HepG2 (cell line): ENCODE measurements around the gene AP2A2. TPM values are rescaled to one million over a fixed set of nuclear protein-coding genes. Genes with fewer than 3 reads are reported as not detected.

ENCODE experiments used
- ATAC-seq: fragments of 200-7000 bp; cut with Tn5 transposase; 3 replicates; pipeline ENCODE4 v1.9.1; 2020; ENCODE audit warnings: mild to moderate bottlenecking, moderate library complexity
- BruUV-seq: library from RNA; stranded (reverse); fragments of 400-500 nt; replicated peaks from 2 replicates; lab custom pipeline; 2021; lab: Mats Ljungman, UMichigan
- CTCF ChIA-PET: fragments of 300-600 bp; formaldehyde crosslinking; extraction: SDS; loops from one replicate; lab custom pipeline; 2021; ENCODE audit warnings: low total read pairs, inconsistent platforms, low intra/inter-chr PET ratio; lab: Yijun Ruan, JAX
- POLR2A ChIA-PET: fragments of 350-600 bp; sonication (Branson Sonifier 250); formaldehyde crosslinking; loops from one replicate; lab custom pipeline; 2020; ENCODE audit warnings: antibody characterized with exemption, inconsistent platforms; lab: Yijun Ruan, JAX
- DNase-seq: peaks from one replicate; pipeline ENCODE4 v3.0.0-alpha.2; 2015; ENCODE audit warnings: low spot score
- FAIRE-seq: peaks from 3 replicates; lab custom pipeline; 2011; peaks lifted over from hg19 to GRCh38; lab: Jason Lieb, UNC
- H2AFZ ChIP-seq: one replicate; pipeline ENCODE4 v1.6.1; 2011; ENCODE audit warnings: low read length, inconsistent platforms
- H3K27ac ChIP-seq: fragments of 300-600 bp; 3 replicates; pipeline ENCODE4 v1.8.0; 2011; ENCODE audit warnings: mixed run types, mild to moderate bottlenecking, mixed read lengths, low read length, inconsistent platforms; ENCODE audit not compliant: insufficient read depth; ENCODE audit errors: extremely low read length
- H3K27me3 ChIP-seq, 2 experiments: fragments of 200-600 bp in 1 of 2; 2 replicates in 1 of 2; 3 replicates in 1 of 2; pipeline versions ENCODE4 v1.6.0 to v1.8.0; 2011; ENCODE audit warnings: low read length in 2 of 2, mild to moderate bottlenecking in 2 of 2, moderate library complexity in 2 of 2, inconsistent platforms in 1 of 2; ENCODE audit not compliant: insufficient read depth in 2 of 2, control insufficient read depth in 1 of 2
- H3K36me3 ChIP-seq, 2 experiments: fragments of 200-600 bp in 1 of 2; replicated peaks in 1 of 2; 2 replicates in 1 of 2; 3 replicates in 1 of 2; pipeline versions ENCODE4 v1.5.1 to v1.8.0; 2011; ENCODE audit warnings: low read length in 2 of 2, inconsistent platforms in 1 of 2; ENCODE audit not compliant: insufficient read depth in 2 of 2, control insufficient read depth in 1 of 2
- H3K4me1 ChIP-seq: 2 replicates; pipeline ENCODE4 v1.5.1; 2012; ENCODE audit warnings: low read length, inconsistent platforms; ENCODE audit not compliant: insufficient read depth
- H3K4me2 ChIP-seq: 2 replicates; pipeline ENCODE4 v1.6.0; 2011; ENCODE audit warnings: low read depth, low read length, inconsistent platforms
- H3K4me3 ChIP-seq, 3 experiments: fragments of 200-600 bp in 1 of 3; sonication (generic), shearing (Covaris generic) in 1 of 3; replicated peaks in 1 of 3; 2 replicates each; pipeline ENCODE4 v1.5.1; 2011 to 2016; ENCODE audit warnings: low read length in 3 of 3, inconsistent platforms in 2 of 3, low read depth in 2 of 3, mild to moderate bottlenecking in 2 of 3, control low read depth in 1 of 3, mixed read lengths in 1 of 3; ENCODE audit not compliant: insufficient read depth in 1 of 3
- H3K79me2 ChIP-seq: one replicate; pipeline ENCODE4 v1.6.1; 2011; ENCODE audit warnings: low read length, inconsistent platforms; ENCODE audit not compliant: insufficient read depth
- H3K9ac ChIP-seq: 2 replicates; pipeline ENCODE4 v1.6.0; 2011; ENCODE audit warnings: mild to moderate bottlenecking, low read depth, low read length, inconsistent platforms; ENCODE audit not compliant: insufficient read depth
- H3K9me3 ChIP-seq: 2 replicates; pipeline ENCODE4 v1.5.1; 2012; ENCODE audit warnings: mild to moderate bottlenecking, low read length
- H4K20me1 ChIP-seq: 2 replicates; pipeline ENCODE4 v1.6.0; 2011; ENCODE audit warnings: inconsistent platforms, mild to moderate bottlenecking, low read length, moderate library complexity; ENCODE audit not compliant: insufficient read depth
- CTCF ChIP-seq: sonication (generic); formaldehyde crosslinking; IDR thresholded peaks from 2 replicates; pipeline ENCODE4 v1.5.0; 2020; ENCODE audit warnings: mild to moderate bottlenecking, missing genetic modification reagents, moderate library complexity
- ETS1 ChIP-seq: sonication (generic); formaldehyde crosslinking; IDR thresholded peaks from 2 replicates; pipeline ENCODE4 v1.4.0; 2020; ENCODE audit warnings: missing genetic modification reagents
- KIAA2018 ChIP-seq: sonication (generic); formaldehyde crosslinking; IDR thresholded peaks from 2 replicates; pipeline ENCODE4 v1.5.0; 2020; ENCODE audit warnings: mild to moderate bottlenecking, missing genetic modification reagents, borderline replicate concordance
- ZNF253 ChIP-seq: sonication (generic); formaldehyde crosslinking; IDR thresholded peaks from 2 replicates; pipeline ENCODE4 v1.8.0; 2022; ENCODE audit warnings: mild to moderate bottlenecking, missing genetic modification reagents, borderline replicate concordance
- ZNF468 ChIP-seq: sonication (generic); formaldehyde crosslinking; IDR thresholded peaks from 2 replicates; pipeline ENCODE4 v1.8.0; 2022; ENCODE audit warnings: mild to moderate bottlenecking, moderate library complexity, missing genetic modification reagents
- ZNF564 ChIP-seq: sonication (generic); formaldehyde crosslinking; IDR thresholded peaks from 2 replicates; pipeline ENCODE4 v1.8.1; 2023; ENCODE audit warnings: mild to moderate bottlenecking, missing genetic modification reagents
- WGBS: methylation state at CpG from one replicate; pipeline ENCODE4 v1.1.6; 2017; ENCODE audit warnings: low lambda C conversion rate; 5-methylcytosine and 5-hydroxymethylcytosine counted together
- in situ Hi-C: cut with HindIII; loops from 2 replicates; pipeline ENCODE4 v1.10.0; 2017; ENCODE audit warnings: low pct_unique_long_range_greater_than_20kb; ENCODE audit not compliant: extremely low pct_ligation_motif_present
- intact Hi-C: fragments of 100-400 bp; cut with micrococcal nuclease; formaldehyde crosslinking; loops from one replicate; pipeline ENCODE4 v1.10.0; 2022; ENCODE audit not compliant: unreplicated experiment
- polyA plus RNA-seq, 8 experiments: library from polyadenylated mRNA; depleted of rRNA in 3 of 8; stranded (reverse) in 7 of 8; unstranded in 1 of 8; fragments of >200 nt; fragmentation: Illumina TruSeq in 4 of 8; extraction: Trizol in 4 of 8; gene quantifications; 2 replicates each; pipeline versions ENCODE4 v1.2.1 to v1.2.3, GENCODE V29; 2011 to 2016; ENCODE audit warnings: low read depth in 4 of 8, missing spikeins in 1 of 8, mixed read lengths in 1 of 8; ENCODE audit not compliant: insufficient read depth in 1 of 8
- total RNA-seq, 5 experiments: library from RNA; depleted of rRNA; stranded (reverse); fragments of >200 nt; fragmentation: Illumina TruSeq; extraction: Trizol; gene quantifications; 2 replicates each; pipeline ENCODE4 v1.2.3, GENCODE V29; 2016; ENCODE audit warnings: low read depth in 1 of 5

The AP2A2 gene
- total and polyA plus RNA-seq, 2 of the 13 experiments (the other 11 are each of a cell fraction or from before 2014, with no cell fraction given): 25.7 to 75.7 TPM

GRCh38 chr11:1029051-1029450 is 103.4 kb downstream of the AP2A2 start:
- Histone ChIP-seq H4K20me1 (no peaks in the 10 kb centered on the region), H3K4me3 (no peak overlapping the region), H3K27ac (no peak overlapping the region), H3K9ac (no peak overlapping the region), H3K27me3 (peaks cover 21 to 45% of the 10 kb centered on the region in 2 experiments; a peak in 4 of 5 replicates), H3K9me3 (no peaks in the 10 kb centered on the region), H2AFZ (no peak overlapping the region), H3K36me3 (no peaks in the 10 kb centered on the region), H3K4me2 (no peak overlapping the region), H3K79me2 (no peaks in the 10 kb centered on the region), H3K4me1 (peaks cover 7% of the 10 kb centered on the region; the same call in 1 of the 2 replicates)
- intact Hi-C loops (no loop called here), in situ Hi-C loops (no loop called here)
- ATAC-seq (no peak), DNase-seq (no peak), FAIRE-seq (no peak)
- BruUV-seq: no TSS peak
- TF ChIP-seq ZNF468 (CRISPR knock-in tag) (no peak), ETS1 (CRISPR knock-in tag) (no peak)
- ChIA-PET CTCF (no interaction called here), POLR2A (no interaction called here)
- 36% methylated on average over 8 of the region's 25 CpGs for WGBS

GRCh38 chr11:1029654-1030053 is 104.0 kb downstream of the AP2A2 start:
- TF ChIP-seq ZNF253: no peak
- TF ChIP-seq ZNF564 (CRISPR knock-in tag): peak; percentile 80; the same call in 1 of the 2 replicates
- TF ChIP-seq CTCF (CRISPR knock-in tag): peak; percentile 21; the same call in 1 of the 2 replicates
- no peak for TF ChIP-seq KIAA2018 (CRISPR knock-in tag)
- no peak overlapping the region for H3K4me3 ChIP-seq
- no peak overlapping the region for H3K9ac ChIP-seq
- in situ Hi-C loops: no loop called here
- no peaks in the 10 kb centered on the region for H3K36me3 ChIP-seq
- no peaks in the 10 kb centered on the region for H3K79me2 ChIP-seq
- no peak for FAIRE-seq
- H3K4me2 ChIP-seq: no peak overlapping the region
- BruUV-seq: no TSS peak
- WGBS: 37% methylated on average over 5 of the region's 16 CpGs
- no peak overlapping the region for H3K27ac ChIP-seq
- no peak for DNase-seq
- H2AFZ ChIP-seq: no peak overlapping the region
- H4K20me1 ChIP-seq: no peaks in the 10 kb centered on the region
- no peaks in the 10 kb centered on the region for H3K9me3 ChIP-seq
- intact Hi-C loops: no loop called here
- peaks cover 23 to 50% of the 10 kb centered on the region in 2 experiments; a peak in 4 of 5 replicates for H3K27me3 ChIP-seq
- peaks cover 7% of the 10 kb centered on the region; the same call in 1 of the 2 replicates for H3K4me1 ChIP-seq
- ChIA-PET POLR2A (no interaction called here), CTCF (no interaction called here)
- peak; percentile 13 for ATAC-seq
